ENCODE results near the gene ERC2.

Gene ERC2

GRCh38 chr3:55601366-55602080 lies 866.7 kb downstream of the ERC2 start:
- DNase-seq: no peak

- DNase-seq: no peak
Observed at GRCh38 chr3:55598224-55598623, 870.0 kb downstream of the ERC2 start.

- no peak for DNase-seq
Observed at GRCh38 chr3:55597641-55598040, 870.6 kb downstream of the ERC2 start.

GRCh38 chr3:55596212-55596611 lies 872.1 kb downstream of the ERC2 start:
- no peak for DNase-seq

GRCh38 chr3:55595420-55595819 lies 872.8 kb downstream of the ERC2 start:
- DNase-seq: no peak

GRCh38 chr3:55592572-55592971 lies 875.7 kb downstream of the ERC2 start:
- no peak for DNase-seq

DNA sequence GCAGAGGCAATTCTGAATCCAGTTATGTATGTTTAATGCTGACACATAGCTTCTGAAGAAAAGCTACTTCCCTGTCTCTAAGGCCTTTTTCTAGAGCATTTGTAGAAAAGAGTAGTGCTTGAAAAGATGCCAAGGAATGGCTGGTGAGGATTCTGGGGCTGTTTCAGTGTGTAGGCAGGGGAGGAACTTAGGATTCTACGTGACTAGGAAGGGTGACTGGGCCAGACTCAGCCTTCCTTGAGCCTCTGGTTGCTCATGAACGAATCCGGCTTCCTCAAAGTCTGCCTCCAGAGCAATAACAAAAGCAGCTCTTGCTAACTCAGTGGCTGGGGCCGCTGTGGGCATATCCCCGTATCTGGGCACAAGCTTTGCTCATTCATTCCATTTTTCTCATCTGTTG lies 876.4 kb downstream of the ERC2 start:
- no peak for DNase-seq

GRCh38 chr3:55588146-55588765 lies 880.0 kb downstream of the ERC2 start:
- DNase-seq: no peak

- DNase-seq: no peak
Observed at GRCh38 chr3:55585856-55586255, 882.4 kb downstream of the ERC2 start.

DNA sequence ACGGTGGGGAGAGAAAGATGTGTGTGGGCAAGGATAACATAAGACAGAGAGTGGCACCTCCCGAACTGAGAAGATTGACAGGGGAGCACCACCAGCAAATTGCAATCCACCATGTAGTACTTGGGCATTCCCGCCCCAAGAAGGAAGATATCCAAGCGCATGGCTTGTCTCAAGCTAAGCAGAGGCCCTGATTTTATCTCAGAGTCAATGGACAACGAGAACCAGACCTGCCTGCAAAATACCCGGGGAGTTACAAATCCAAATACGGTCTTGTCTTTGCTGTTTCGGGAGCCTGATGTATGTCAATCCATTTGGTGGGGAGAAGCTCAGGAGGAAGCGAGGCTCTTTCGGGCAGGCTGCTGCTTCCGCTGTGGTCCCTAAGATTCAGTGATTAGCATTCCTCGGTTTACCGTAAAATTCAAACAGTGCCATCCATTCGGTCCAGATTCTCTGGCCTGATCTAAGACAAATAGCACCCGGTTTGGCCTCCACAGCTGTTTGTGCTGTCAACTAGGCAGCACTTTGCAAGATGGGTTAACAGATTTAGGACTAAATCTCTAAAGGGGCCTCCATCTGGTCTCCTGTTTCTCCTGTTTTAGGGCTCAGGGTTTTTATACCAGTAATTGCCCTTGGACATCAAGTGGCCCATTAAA lies 883.4 kb downstream of the ERC2 start:
- DNase-seq: peak; percentile 16

- no peak for DNase-seq
Observed at GRCh38 chr3:55584030-55584429, 884.2 kb downstream of the ERC2 start.

DNA sequence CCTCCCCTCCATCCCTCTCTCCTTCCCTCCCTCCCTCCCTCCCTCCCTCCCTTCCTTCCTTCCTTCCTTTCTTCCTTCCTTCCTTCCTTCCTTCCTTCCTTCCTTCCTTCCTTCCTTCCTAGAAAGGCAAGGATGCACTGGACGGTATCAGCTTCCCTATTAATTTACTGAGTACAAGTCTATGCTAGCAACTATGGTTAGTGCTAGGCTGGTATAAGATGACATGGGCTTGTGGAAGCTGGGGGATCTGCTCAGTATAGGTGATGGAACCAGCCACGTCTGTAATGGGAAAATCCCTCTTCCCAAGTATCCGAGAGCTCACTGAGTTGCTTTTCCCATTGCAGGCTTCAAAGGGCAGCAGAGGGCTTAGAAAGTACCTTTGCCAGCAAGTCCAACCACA lies 884.8 kb downstream of the ERC2 start:
- DNase-seq: no peak

- DNase-seq: peak; percentile 90
Observed at GRCh38 chr3:55579496-55579895, 888.8 kb downstream of the ERC2 start.

- DNase-seq: peak; percentile 8
Observed at GRCh38 chr3:55576621-55577388, 891.5 kb downstream of the ERC2 start.

DNA sequence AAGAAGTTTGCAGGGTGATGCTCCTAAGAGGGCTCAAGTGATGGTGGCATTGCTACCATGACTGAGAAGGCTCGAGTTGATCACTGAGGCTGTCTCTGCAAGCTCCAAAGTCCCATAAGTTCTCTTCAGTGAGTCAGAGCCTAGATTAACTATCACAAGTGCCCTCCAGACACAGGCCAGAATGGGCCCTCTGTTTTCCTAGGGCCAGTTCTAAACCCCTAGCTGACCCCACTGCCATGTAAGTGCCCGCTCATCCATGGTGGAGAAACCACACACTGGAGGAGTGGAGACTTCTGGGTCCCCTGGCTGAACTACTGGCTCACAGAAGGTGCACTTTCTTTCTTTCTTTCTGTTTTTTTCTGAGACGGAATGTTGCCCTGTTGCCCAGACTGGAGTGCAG lies 893.6 kb downstream of the ERC2 start:
- no peak for DNase-seq

- DNase-seq: no peak
Observed at GRCh38 chr3:55572816-55573215, 895.5 kb downstream of the ERC2 start.

DNA sequence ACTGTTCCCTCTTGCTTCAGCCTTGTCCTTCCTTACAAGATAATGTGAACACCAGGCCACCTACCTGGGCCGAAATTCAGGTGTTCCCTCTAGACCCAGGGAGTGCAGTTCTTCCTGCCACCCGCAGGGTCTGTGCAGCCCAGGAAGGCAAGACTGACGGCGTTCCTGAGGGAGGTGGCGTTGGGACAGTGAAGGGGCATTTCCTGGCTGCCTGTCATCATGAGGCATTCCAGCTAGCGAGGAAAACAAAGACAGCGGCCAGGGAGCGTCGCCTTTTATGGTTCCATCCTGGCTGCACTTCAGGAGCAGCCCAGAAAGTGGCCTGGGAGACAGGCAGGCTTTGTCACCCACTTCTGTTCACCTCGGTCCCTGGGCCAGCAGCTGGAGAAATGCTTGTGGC lies 896.4 kb downstream of the ERC2 start:
- DNase-seq: no peak

DNA sequence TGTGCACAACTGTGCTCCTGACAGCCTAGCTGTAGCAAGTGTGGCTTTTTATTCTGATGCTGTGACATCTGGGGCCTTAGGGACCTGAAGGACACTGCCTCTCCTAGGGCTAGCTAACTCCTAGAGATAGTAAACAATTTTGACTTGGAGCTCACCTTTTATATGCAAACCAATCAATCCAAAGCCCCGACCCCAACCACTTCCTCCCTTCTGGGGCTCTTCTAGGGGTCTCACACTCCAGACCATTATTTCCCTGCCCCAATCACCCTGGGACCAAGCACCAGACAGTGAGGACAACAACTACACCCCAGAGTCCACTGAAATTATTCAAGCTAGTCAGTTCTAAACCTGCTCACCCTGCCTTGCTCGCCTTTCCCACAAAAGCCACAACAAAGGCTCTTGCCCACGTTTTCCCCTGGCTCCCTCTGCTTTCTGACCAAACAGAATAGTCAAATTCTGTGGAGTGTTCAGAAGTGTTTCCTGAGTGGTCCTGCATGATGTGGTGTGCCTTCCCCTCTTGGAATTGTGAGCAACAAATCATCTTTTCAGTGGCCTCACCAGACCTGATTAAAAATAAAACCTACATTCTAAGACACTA lies 897.0 kb downstream of the ERC2 start:
- no peak for DNase-seq

GRCh38 chr3:55570271-55570711 lies 898.0 kb downstream of the ERC2 start:
- DNase-seq: no peak

DNA sequence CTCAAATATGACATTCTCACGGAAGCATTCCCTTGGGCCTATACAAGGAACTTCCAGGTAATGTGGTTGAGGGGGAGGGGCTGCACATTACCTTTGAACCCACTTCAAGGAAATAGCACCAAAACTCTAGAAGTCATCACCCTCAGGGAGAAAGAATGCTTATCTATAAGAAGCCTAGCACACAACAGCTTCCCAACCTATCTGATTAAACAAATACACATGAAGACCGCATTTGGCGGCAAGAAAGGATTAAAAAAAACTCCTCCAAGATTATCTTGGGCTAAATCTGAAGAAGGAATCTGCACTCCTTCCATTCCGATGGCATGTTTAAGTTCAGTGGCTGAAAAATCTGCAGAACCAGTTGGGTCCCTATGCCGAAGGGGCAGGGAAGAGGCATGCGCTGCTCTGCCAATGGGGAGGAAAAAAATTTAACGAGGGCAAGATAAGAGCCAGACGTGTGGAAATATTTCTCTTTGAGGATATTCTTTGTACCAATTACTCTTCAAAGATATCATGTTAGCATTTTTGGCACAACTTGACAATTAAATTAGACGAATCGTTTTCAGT lies 899.2 kb downstream of the ERC2 start:
- DNase-seq: no peak

DNA sequence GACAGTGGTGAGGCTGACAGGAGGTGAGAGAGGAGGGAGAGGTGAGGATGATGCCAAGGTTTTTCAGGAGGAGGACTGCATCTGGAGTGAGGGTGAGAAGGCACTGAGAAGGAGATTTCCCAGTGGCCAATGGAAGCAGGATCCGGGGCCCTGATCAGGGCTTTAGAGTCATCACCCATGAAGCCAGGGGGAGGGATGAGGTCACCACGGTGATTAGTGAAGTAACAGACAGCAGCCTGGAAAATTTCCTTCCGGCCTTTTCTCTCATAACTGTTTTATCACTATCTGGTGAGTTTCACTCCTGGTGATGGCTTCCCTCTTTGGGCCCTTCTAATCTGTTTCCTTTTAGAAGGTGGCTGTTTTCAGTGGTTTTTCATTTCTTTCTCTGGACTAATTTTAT lies 900.7 kb downstream of the ERC2 start:
- no peak for DNase-seq

DNA sequence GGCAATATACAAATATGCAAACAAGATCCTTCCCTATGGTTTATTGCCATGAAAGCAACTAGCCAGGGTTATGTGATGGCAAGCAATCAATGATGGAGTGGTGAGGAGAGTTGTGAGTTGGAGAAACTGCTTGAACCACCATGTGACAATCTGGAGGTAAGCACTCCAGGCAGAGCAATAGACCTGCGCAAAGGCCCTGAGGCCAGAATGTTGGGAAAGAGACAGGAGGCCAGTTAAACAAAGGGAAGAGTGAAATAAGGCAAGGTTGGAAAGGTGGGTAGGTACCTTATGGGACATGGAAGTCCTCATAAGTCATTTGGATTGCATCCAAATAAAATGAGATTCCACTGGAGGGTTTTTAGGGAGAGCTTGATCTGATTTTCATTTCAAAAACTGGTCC lies 901.1 kb downstream of the ERC2 start:
- no peak for DNase-seq

- DNase-seq: no peak
Observed at GRCh38 chr3:55565521-55565920, 902.7 kb downstream of the ERC2 start.
